Measurements from ENCODE around the gene TBC1D22A. TPM values are rescaled to one million over a fixed set of nuclear protein-coding genes. Genes with fewer than 3 reads are reported as not detected.
A peak's percentile ranks its signal among the peaks of the same experiment; 100 is the strongest.

Gene TBC1D22A
- total and polyA plus RNA-seq, 7 experiments from 2014 or later, result 18.6 to 50.1 (median 39.3) TPM

DNA sequence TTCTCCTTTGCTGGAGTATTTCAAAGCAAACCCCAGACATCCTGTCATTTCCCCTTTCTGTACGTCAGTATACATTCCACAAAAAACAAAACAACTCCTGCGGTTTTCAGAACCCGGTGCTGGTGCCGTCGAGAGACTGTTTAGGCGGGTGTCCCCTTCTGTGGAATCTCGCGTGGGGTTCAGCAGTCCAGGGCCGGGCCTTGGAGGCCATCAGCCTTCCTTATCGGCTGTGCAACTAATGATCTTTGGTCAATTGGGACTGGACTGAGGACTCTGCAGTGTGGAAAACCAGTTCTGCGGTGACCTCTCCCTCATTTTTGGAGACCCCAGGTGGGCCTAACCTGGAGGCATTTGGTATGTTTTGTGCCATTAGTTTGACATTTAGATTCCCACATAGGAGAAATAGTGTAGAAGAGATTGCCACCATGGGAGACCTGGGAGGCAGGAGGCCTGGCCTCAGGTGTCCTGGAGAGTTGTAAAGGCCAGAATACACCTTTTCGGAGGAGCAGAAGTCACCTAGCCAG lies 84.4 kb downstream of the TBC1D22A start:
- Mint-ChIP-seq H3K27me3 (no peaks in the 10 kb centered on the region), H3K36me3 (peaks cover 16 to 53% (median 25%) of the 10 kb centered on the region in 5 donors), H3K9me3 (no peaks in the 10 kb centered on the region), H3K4me1 (peaks cover 14 to 76% (median 40%) of the 10 kb centered on the region in 7 donors), H3K27ac (peak overlapping the region in 2 of 9 donors; percentile 29 to 32), H3K4me3 (no peak overlapping the region)
- Histone ChIP-seq H3K27me3 (ENCODE audit: control insufficient read depth in 2 of 2, insufficient read depth in 2 of 2, low read length in 2 of 2) (no peaks in the 10 kb centered on the region), H3K36me3 (ENCODE audit: control insufficient read depth in 2 of 3, insufficient read depth in 3 of 3, low read length in 3 of 3) (peaks cover 0 to 30% (median 0%) of the 10 kb centered on the region in 3 experiments), H3K9me3 (ENCODE audit: control insufficient read depth in 2 of 3, low read length in 3 of 3) (no peaks in the 10 kb centered on the region), H3K27ac (ENCODE audit: low read depth, low read length) (no peak overlapping the region), H3K4me1 (ENCODE audit: control insufficient read depth in 2 of 2, insufficient read depth in 2 of 2, low read length in 2 of 2) (no peaks in the 10 kb centered on the region), H3K4me3 (ENCODE audit: low read length) (no peak overlapping the region)
- POLR2A ChIA-PET, result no interaction called here
- DNase-seq, result no peak
- CTCF ChIA-PET, result no interaction called here
- no peak for ATAC-seq
- intact Hi-C loops (cut with micrococcal nuclease), result no loop called here

DNA sequence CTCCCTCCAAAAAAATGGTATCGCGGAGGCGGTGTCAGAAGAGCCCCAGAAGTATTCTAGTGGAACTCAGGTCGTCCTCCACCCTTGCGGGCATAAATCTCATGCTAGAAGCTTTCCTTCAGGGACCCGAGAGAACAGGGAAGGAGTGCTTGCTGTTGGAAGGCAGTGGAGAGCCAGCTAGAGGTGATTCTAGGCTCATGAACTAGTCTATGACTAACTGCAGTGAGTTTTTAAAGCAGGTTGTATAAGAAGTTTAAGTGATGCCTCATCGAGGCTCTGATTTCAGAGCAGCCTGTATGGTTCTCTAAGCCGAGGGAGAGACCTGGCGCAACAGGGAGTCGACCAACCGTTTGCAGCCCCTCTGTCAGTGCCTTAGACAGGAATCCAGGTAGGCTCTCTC lies 85.7 kb downstream of the TBC1D22A start:
- peaks cover 14 to 74% (median 42%) of the 10 kb centered on the region in 7 donors for H3K4me1 Mint-ChIP-seq

DNA sequence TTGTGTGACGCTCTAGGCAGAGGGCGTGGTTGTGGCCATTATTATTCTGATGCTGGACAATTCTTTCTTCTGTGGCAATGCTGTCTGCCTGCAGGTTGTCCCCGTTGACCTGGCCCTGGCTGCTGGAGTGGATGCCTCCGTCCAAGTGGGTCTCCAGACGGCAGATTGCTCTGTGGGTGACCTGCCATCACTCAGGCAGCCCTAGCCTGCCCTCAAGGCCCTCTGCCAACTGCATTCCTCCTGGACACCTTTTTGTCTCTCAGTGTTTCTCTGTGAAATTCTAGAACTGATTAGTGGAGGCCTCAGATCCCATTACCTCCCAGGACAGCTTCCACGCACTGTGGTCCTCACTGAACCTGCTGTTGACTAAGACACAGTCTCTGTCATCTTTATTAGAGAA lies 86.7 kb downstream of the TBC1D22A start:
- POLR2A ChIA-PET, result no interaction called here
- no peaks in the 10 kb centered on the region for H3K27me3 ChIP-seq (ENCODE audit: control insufficient read depth in 2 of 2, insufficient read depth in 2 of 2, low read length in 2 of 2)
- no peaks in the 10 kb centered on the region for H3K9me3 ChIP-seq (ENCODE audit: control insufficient read depth in 2 of 3, low read length in 3 of 3)
- H3K27ac Mint-ChIP-seq, result peak overlapping the region in 1 of 9 donors; percentile 22
- no peak overlapping the region for H3K4me3 Mint-ChIP-seq
- peaks cover 17 to 53% (median 33%) of the 10 kb centered on the region in 5 donors for H3K36me3 Mint-ChIP-seq
- intact Hi-C loops (cut with micrococcal nuclease), result no loop called here
- ATAC-seq (no peak), DNase-seq (no peak)
- H3K27ac ChIP-seq (ENCODE audit: low read depth, low read length), result no peak overlapping the region
- H3K4me3 ChIP-seq (ENCODE audit: low read length), result no peak overlapping the region
- H3K4me1 Mint-ChIP-seq, result peaks cover 17 to 72% (median 38%) of the 10 kb centered on the region in 7 donors
- no peaks in the 10 kb centered on the region for H3K4me1 ChIP-seq (ENCODE audit: control insufficient read depth in 2 of 2, insufficient read depth in 2 of 2, low read length in 2 of 2)
- CTCF ChIA-PET, result no interaction called here
- no peaks in the 10 kb centered on the region for H3K27me3 Mint-ChIP-seq
- H3K9me3 Mint-ChIP-seq, result no peaks in the 10 kb centered on the region
- H3K36me3 ChIP-seq (ENCODE audit: control insufficient read depth in 2 of 3, insufficient read depth in 3 of 3, low read length in 3 of 3), result peaks cover 0 to 39% (median 0%) of the 10 kb centered on the region in 3 experiments

More for the DNA sequence above, 85.7 kb downstream of the TBC1D22A start:
- Histone ChIP-seq H3K4me1 (ENCODE audit: control insufficient read depth in 2 of 2, insufficient read depth in 2 of 2, low read length in 2 of 2) (no peaks in the 10 kb centered on the region), H3K27ac (ENCODE audit: low read depth, low read length) (no peak overlapping the region), H3K36me3 (ENCODE audit: control insufficient read depth in 2 of 3, insufficient read depth in 3 of 3, low read length in 3 of 3) (peaks cover 0 to 38% (median 0%) of the 10 kb centered on the region in 3 experiments), H3K4me3 (ENCODE audit: low read length) (no peak overlapping the region), H3K9me3 (ENCODE audit: control insufficient read depth in 2 of 3, low read length in 3 of 3) (no peaks in the 10 kb centered on the region), H3K27me3 (ENCODE audit: control insufficient read depth in 2 of 2, insufficient read depth in 2 of 2, low read length in 2 of 2) (no peaks in the 10 kb centered on the region)
- no peak overlapping the region for H3K4me3 Mint-ChIP-seq
- H3K27me3 Mint-ChIP-seq, result no peaks in the 10 kb centered on the region
- H3K36me3 Mint-ChIP-seq, result peaks cover 14 to 56% (median 29%) of the 10 kb centered on the region in 5 donors
- ChIA-PET POLR2A (no interaction called here), CTCF (no interaction called here)
- intact Hi-C loops (cut with micrococcal nuclease), result no loop called here
- H3K27ac Mint-ChIP-seq, result no peak overlapping the region
- no peak for DNase-seq
- no peaks in the 10 kb centered on the region for H3K9me3 Mint-ChIP-seq
- ATAC-seq, result no peak

DNA sequence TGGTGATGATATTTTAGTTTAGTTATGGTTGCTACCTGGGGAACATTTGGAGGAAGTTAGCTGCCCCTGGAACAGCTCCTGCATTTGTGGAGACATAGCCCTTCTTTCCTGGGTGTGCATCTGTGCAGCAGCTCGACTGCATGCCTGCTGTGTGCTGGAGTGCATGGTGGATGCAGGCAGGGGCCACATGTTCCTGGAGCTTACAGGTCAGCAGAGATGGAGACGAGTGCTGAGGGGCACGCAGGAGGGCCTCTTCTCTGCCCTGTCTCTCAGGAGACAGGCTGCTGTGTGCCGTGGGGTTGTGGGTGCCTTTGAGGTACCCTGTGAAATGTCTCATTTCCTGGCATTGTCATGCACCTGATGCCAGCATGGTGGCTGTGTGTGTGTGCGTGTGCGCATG lies 87.5 kb downstream of the TBC1D22A start:
- ATAC-seq (no peak), DNase-seq (no peak)
- Mint-ChIP-seq H3K27ac (peak overlapping the region in 2 of 9 donors; percentile 25 to 34), H3K9me3 (no peaks in the 10 kb centered on the region), H3K36me3 (peaks cover 17 to 60% (median 40%) of the 10 kb centered on the region in 5 donors), H3K27me3 (no peaks in the 10 kb centered on the region), H3K4me1 (peaks cover 22 to 74% (median 39%) of the 10 kb centered on the region in 7 donors), H3K4me3 (no peak overlapping the region)
- no peaks in the 10 kb centered on the region for H3K27me3 ChIP-seq (ENCODE audit: control insufficient read depth in 2 of 2, insufficient read depth in 2 of 2, low read length in 2 of 2)
- no peaks in the 10 kb centered on the region for H3K9me3 ChIP-seq (ENCODE audit: control insufficient read depth in 2 of 3, low read length in 3 of 3)
- ChIA-PET CTCF (no interaction called here), POLR2A (no interaction called here)
- H3K4me3 ChIP-seq (ENCODE audit: low read length), result no peak overlapping the region
- peaks cover 0 to 39% (median 0%) of the 10 kb centered on the region in 3 experiments for H3K36me3 ChIP-seq (ENCODE audit: control insufficient read depth in 2 of 3, insufficient read depth in 3 of 3, low read length in 3 of 3)
- no peaks in the 10 kb centered on the region for H3K4me1 ChIP-seq (ENCODE audit: control insufficient read depth in 2 of 2, insufficient read depth in 2 of 2, low read length in 2 of 2)
- intact Hi-C loops (cut with micrococcal nuclease), result no loop called here
- H3K27ac ChIP-seq (ENCODE audit: low read depth, low read length), result no peak overlapping the region

DNA sequence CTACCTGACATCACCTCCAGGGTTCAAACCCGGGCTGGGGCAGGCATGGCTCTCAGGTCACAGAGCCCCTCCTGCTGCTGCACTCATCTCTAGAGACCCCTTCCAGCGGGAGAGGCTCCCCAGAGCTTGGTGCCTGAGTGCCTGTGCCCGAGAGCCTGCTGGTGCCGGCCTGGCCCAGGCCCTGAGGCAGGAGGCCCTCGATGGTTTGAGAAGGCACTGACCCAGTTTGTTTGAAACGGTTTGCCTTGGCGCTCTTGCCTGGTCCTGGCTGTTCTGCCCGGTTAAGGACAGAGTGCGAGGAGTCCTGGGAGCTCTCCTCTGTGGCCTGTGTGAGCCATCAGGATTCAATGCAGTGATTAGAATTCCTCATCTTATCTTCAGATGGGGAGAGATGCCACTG lies 88.9 kb downstream of the TBC1D22A start:
- Mint-ChIP-seq H3K9me3 (no peaks in the 10 kb centered on the region), H3K27me3 (no peaks in the 10 kb centered on the region), H3K4me1 (peaks cover 14 to 65% (median 40%) of the 10 kb centered on the region in 7 donors), H3K27ac (peak overlapping the region in 1 of 9 donors; percentile 31), H3K36me3 (peaks cover 17 to 61% (median 40%) of the 10 kb centered on the region in 5 donors), H3K4me3 (no peak overlapping the region)
- H3K9me3 ChIP-seq (ENCODE audit: control insufficient read depth in 2 of 3, low read length in 3 of 3), result no peaks in the 10 kb centered on the region
- no peak overlapping the region for H3K27ac ChIP-seq (ENCODE audit: low read depth, low read length)
- no peak overlapping the region for H3K4me3 ChIP-seq (ENCODE audit: low read length)
- H3K36me3 ChIP-seq (ENCODE audit: control insufficient read depth in 2 of 3, insufficient read depth in 3 of 3, low read length in 3 of 3), result peaks cover 0 to 39% (median 0%) of the 10 kb centered on the region in 3 experiments
- ChIA-PET CTCF (no interaction called here), POLR2A (no interaction called here)
- intact Hi-C loops (cut with micrococcal nuclease), result no loop called here
- no peaks in the 10 kb centered on the region for H3K27me3 ChIP-seq (ENCODE audit: control insufficient read depth in 2 of 2, insufficient read depth in 2 of 2, low read length in 2 of 2)
- no peaks in the 10 kb centered on the region for H3K4me1 ChIP-seq (ENCODE audit: control insufficient read depth in 2 of 2, insufficient read depth in 2 of 2, low read length in 2 of 2)
- DNase-seq (no peak), ATAC-seq (no peak)

DNA sequence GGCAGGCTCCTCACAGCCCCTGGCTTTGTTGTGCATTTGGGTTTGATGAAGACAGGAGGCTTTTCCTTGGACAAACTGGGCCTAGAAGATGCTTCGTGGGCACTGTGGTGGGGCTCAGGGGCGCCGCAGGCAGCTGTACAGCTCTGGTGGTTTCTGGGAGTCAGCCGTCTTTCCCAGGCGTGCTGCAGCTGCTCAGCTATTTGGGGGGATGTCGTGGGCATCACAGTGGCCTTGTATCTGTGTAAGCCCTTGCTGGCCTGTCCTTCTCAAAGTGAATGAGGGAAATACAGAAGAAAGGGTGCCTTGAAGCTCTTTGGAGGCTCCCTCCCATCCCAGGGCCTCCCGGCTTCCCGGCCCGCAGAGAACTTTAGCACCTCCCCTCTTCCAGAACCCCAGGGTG lies 89.5 kb downstream of the TBC1D22A start:
- no peaks in the 10 kb centered on the region for H3K4me1 ChIP-seq (ENCODE audit: control insufficient read depth in 2 of 2, insufficient read depth in 2 of 2, low read length in 2 of 2)
- CTCF ChIA-PET, result no interaction called here
- no peaks in the 10 kb centered on the region for H3K9me3 ChIP-seq (ENCODE audit: control insufficient read depth in 2 of 3, low read length in 3 of 3)
- ATAC-seq, result no peak
- H3K27ac ChIP-seq (ENCODE audit: low read depth, low read length), result no peak overlapping the region
- Mint-ChIP-seq H3K4me3 (no peak overlapping the region), H3K27me3 (no peaks in the 10 kb centered on the region), H3K4me1 (peaks cover 13 to 59% (median 34%) of the 10 kb centered on the region in 7 donors), H3K36me3 (peaks cover 13 to 59% (median 40%) of the 10 kb centered on the region in 5 donors), H3K9me3 (peaks cover 0 to 2% (median 0%) of the 10 kb centered on the region in 11 donors), H3K27ac (peak overlapping the region in 2 of 9 donors; percentile 27 to 31)
- H3K36me3 ChIP-seq (ENCODE audit: control insufficient read depth in 2 of 3, insufficient read depth in 3 of 3, low read length in 3 of 3), result peaks cover 0 to 39% (median 0%) of the 10 kb centered on the region in 3 experiments
- POLR2A ChIA-PET, result no interaction called here
- H3K27me3 ChIP-seq (ENCODE audit: control insufficient read depth in 2 of 2, insufficient read depth in 2 of 2, low read length in 2 of 2), result no peaks in the 10 kb centered on the region
- no peak for DNase-seq
- intact Hi-C loops (cut with micrococcal nuclease), result no loop called here
- no peak overlapping the region for H3K4me3 ChIP-seq (ENCODE audit: low read length)

DNA sequence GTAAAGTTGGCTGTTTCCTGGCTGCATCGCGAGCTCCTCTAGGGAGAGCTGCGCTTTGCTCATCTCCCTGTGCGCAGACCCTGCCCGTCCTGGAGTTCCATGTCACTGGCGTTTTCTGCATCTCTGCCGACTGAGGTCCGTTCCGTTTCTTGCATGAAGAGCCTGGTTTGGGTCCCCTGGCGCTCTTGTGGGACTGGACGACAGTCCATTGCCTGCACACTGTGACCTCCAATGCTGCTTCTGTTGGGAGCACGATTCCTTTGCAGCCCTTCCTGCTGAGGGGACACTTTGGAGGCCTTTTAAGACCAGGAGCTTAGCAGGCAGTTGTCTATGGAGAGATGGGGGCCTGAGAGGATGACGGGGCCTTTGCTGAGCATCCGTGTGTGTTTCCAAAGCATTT lies 90.3 kb downstream of the TBC1D22A start:
- no peak overlapping the region for H3K27ac Mint-ChIP-seq
- Histone ChIP-seq H3K4me3 (ENCODE audit: low read length) (no peak overlapping the region), H3K9me3 (ENCODE audit: control insufficient read depth in 2 of 3, low read length in 3 of 3) (no peaks in the 10 kb centered on the region), H3K27me3 (ENCODE audit: control insufficient read depth in 2 of 2, insufficient read depth in 2 of 2, low read length in 2 of 2) (no peaks in the 10 kb centered on the region), H3K27ac (ENCODE audit: low read depth, low read length) (no peak overlapping the region), H3K4me1 (ENCODE audit: control insufficient read depth in 2 of 2, insufficient read depth in 2 of 2, low read length in 2 of 2) (no peaks in the 10 kb centered on the region), H3K36me3 (ENCODE audit: control insufficient read depth in 2 of 3, insufficient read depth in 3 of 3, low read length in 3 of 3) (peaks cover 0 to 39% (median 0%) of the 10 kb centered on the region in 3 experiments)
- H3K36me3 Mint-ChIP-seq, result peaks cover 13 to 65% (median 42%) of the 10 kb centered on the region in 5 donors
- ChIA-PET CTCF (no interaction called here), POLR2A (no interaction called here)
- DNase-seq, result no peak
- no peak for ATAC-seq
- peaks cover 10 to 50% (median 34%) of the 10 kb centered on the region in 7 donors for H3K4me1 Mint-ChIP-seq
- H3K27me3 Mint-ChIP-seq, result no peaks in the 10 kb centered on the region
- intact Hi-C loops (cut with micrococcal nuclease), result no loop called here
- H3K4me3 Mint-ChIP-seq, result no peak overlapping the region
- H3K9me3 Mint-ChIP-seq, result peaks cover 0 to 2% (median 0%) of the 10 kb centered on the region in 11 donors

Data from naive thymus-derived CD4-positive, alpha-beta T cell (primary cell).